ENCODE measurements around the gene CHRNB4. TPM values are rescaled to one million over a fixed set of nuclear protein-coding genes. Genes with fewer than 3 reads are reported as not detected.
A peak's percentile ranks its signal among the peaks of the same experiment; 100 is the strongest.

Gene CHRNB4
- total RNA-seq, 6 experiments from 2014 or later: 0.53 TPM; not detected in 5

DNA sequence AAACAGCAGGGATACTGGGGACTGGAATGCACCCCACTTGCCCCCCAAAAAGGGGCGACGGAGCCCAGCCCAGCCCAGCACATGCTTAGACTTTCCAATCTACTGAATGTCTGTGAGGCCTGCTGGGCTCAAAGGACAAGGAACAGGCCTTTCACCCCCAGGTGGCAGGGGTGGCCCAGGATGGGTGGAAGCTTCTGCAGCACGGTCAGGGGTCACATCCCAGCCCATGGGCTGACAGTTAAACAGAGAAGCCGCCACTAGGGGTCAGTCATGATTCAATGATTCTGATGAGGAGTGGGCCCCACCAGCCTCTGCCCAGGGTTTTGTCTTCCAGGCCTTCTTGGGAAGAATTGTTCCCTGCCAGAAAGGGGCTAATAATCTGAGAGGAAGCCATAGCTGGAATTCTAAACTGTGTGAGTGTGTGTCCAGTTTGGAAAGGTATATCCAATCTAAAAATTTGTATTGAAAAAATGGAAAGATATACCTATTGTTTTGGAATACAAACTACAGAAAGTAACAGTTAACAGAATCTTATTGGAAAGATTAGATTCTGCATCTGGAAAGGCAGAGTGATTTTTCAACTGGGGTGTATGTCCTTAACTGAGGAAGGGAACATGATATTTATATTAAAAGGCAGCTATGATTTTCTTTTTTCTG lies 2.2 kb downstream of the CHRNB4 start:
- Histone ChIP-seq H3K4me3 (no peak overlapping the region), H3K9me3 (no peaks in the 10 kb centered on the region), H3K36me3 (no peaks in the 10 kb centered on the region), H3K4me1 (peaks cover 0 to 4% (median 0%) of the 10 kb centered on the region in 4 donors), H3K27ac (no peak overlapping the region), H3K27me3 (no peaks in the 10 kb centered on the region)
- TF ChIP-seq POLR2A (IDR thresholded peaks at IDR 0.05) (no peak), CTCF (IDR thresholded peaks at IDR 0.05) (peak; percentile 58 to 73 (median 70))
- peak; percentile 76 to 88 (median 80) for ATAC-seq
- 8% methylated on average over 2 of the region's 4 CpGs for WGBS (ENCODE audit: insufficient coverage, low coverage, low lambda C conversion rate, missing lambda C conversion rate)
- peak in 2 of 3 donors; percentile 39 to 60 for DNase-seq
- intact Hi-C loops (cut with DNase I): loop anchor here (5.0 kb wide), 2 partner anchors 64 to 74 kb away; no protein-coding TSS in a partner anchor

GRCh38 chr15:78637776-78638435 lies 3.1 kb downstream of the CHRNB4 start:
- no peak overlapping the region for H3K27ac ChIP-seq
- intact Hi-C loops (cut with DNase I): loop anchor here (5.0 kb wide), 2 partner anchors 64 to 74 kb away; no protein-coding TSS in a partner anchor
- DNase-seq (no peak), ATAC-seq (no peak)
- H3K9me3 ChIP-seq: no peaks in the 10 kb centered on the region
- WGBS (ENCODE audit: insufficient coverage, low coverage, low lambda C conversion rate, missing lambda C conversion rate): no CpG with 5 or more reads among the region's 4 CpGs
- no peaks in the 10 kb centered on the region for H3K36me3 ChIP-seq
- H3K27me3 ChIP-seq: no peaks in the 10 kb centered on the region
- TF ChIP-seq POLR2A (IDR thresholded peaks at IDR 0.05): no peak
- no peak for TF ChIP-seq CTCF (IDR thresholded peaks at IDR 0.05)
- no peak overlapping the region for H3K4me3 ChIP-seq
- peaks cover 0 to 4% (median 0%) of the 10 kb centered on the region in 4 donors for H3K4me1 ChIP-seq

DNA sequence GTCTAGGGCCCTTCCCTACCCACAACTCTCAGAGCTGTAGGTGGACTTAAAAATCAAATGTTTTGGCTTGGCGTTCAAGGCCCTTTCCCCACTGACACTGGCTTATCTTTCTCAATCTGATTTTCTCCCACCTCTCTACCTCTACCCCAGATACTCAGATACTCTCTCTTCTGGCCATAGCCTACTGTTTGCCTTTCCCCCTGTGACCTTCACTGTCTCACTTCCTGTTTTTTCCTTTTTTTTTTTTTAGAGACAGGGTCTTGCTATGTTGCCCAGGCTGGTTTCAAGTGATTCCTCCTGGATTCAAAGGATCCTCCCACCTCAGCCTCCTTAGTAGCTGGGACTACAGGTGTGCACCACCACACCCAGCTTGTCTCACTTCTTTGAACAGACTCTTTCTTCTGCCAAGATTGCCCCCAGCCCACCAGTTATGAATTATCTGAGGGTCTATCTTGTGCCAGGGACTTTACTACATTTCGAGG lies 4.6 kb downstream of the CHRNB4 start:
- no peak for DNase-seq
- Histone ChIP-seq H3K9me3 (no peaks in the 10 kb centered on the region), H3K36me3 (no peaks in the 10 kb centered on the region), H3K4me1 (peaks cover 0 to 4% (median 0%) of the 10 kb centered on the region in 4 donors), H3K27ac (no peak overlapping the region), H3K4me3 (no peak overlapping the region), H3K27me3 (no peaks in the 10 kb centered on the region)
- no peak for TF ChIP-seq CTCF (IDR thresholded peaks at IDR 0.05)
- TF ChIP-seq POLR2A (IDR thresholded peaks at IDR 0.05): no peak
- intact Hi-C loops (cut with DNase I): loop anchor here (5.0 kb wide), 2 partner anchors 66 to 76 kb away; no protein-coding TSS in a partner anchor
- ATAC-seq: no peak
- 75% methylated on average over 2 of the region's 2 CpGs for WGBS (ENCODE audit: insufficient coverage, low coverage, low lambda C conversion rate, missing lambda C conversion rate)

- Histone ChIP-seq H3K27ac (no peak overlapping the region), H3K4me3 (no peak overlapping the region), H3K9me3 (no peaks in the 10 kb centered on the region), H3K27me3 (no peaks in the 10 kb centered on the region), H3K4me1 (no peaks in the 10 kb centered on the region), H3K36me3 (no peaks in the 10 kb centered on the region)
- WGBS (ENCODE audit: insufficient coverage, low coverage, low lambda C conversion rate, missing lambda C conversion rate): 76% methylated on average over 4 of the region's 10 CpGs
- DNase-seq (no peak), ATAC-seq (no peak)
- TF ChIP-seq CTCF (IDR thresholded peaks at IDR 0.05): no peak
- no peak for TF ChIP-seq POLR2A (IDR thresholded peaks at IDR 0.05)
- intact Hi-C loops (cut with DNase I): loop anchor here (5.0 kb wide), 2 partner anchors 67 to 77 kb away; no protein-coding TSS in a partner anchor
Observed at GRCh38 chr15:78635346-78635745, 5.7 kb downstream of the CHRNB4 start.

All from right lobe of liver (tissue), 6 donors.